ENCODE data around the gene ZNF12. TPM values are rescaled to one million over a fixed set of nuclear protein-coding genes. Genes with fewer than 3 reads are reported as not detected.
"Not testable (repeated sequence)": the region's sequence is repeated elsewhere in the genome, so short reads cannot be mapped to it uniquely, and the experiment has no call there.

The ZNF12 gene
- 10 to 100 TPM in 1 of 3 donors, 1 to 10 TPM in 2; 5.4 to 12.9 (median 7.1) TPM for polyA plus RNA-seq

GRCh38 chr7:6706666-6707407, at the start of gene ZNF12:
ZNF12 (minus strand) TSS chr7:6706947; CDS start chr7:6705173, 1,774 bp downstream.
- 1 to 2% (median 1%) methylated on average over 64 to 65 of the region's 65 CpGs for WGBS, 3 donors
- H3K27ac ChIP-seq (ENCODE audit: low read depth, low read length), result peak within 1 kb of the TSS; percentile 74

GRCh38 chr7:6753964-6754363, 47.2 kb upstream of the ZNF12 start, which contains the start of gene RSPH10B2:
RSPH10B2 (plus strand) TSS chr7:6754103; CDS start chr7:6757678, 3,575 bp downstream.
- H3K27ac ChIP-seq (ENCODE audit: low read depth, low read length), result not testable (repeated sequence)
- 10 to 14% (median 12%) methylated on average over 13 to 23 of the region's 38 CpGs for WGBS, 3 donors

GRCh38 chr7:6750173-6750572, 43.4 kb upstream of the ZNF12 start:
- H3K27ac ChIP-seq (ENCODE audit: low read depth, low read length), result not testable (repeated sequence)
- 94 to 99% (median 94%) methylated on average over 3 of the region's 6 CpGs for WGBS, 3 donors

GRCh38 chr7:6749335-6749734, 42.6 kb upstream of the ZNF12 start:
- 88 to 91% (median 90%) methylated on average over 6 of the region's 12 CpGs for WGBS, 3 donors
- not testable (repeated sequence) for H3K27ac ChIP-seq (ENCODE audit: low read depth, low read length)

GRCh38 chr7:6744410-6745100, 37.8 kb upstream of the ZNF12 start:
- 100% methylated on average over 1 of the region's 12 CpGs for WGBS, 3 donors
- not testable (repeated sequence) for H3K27ac ChIP-seq (ENCODE audit: low read depth, low read length)

GRCh38 chr7:6738415-6738814, 31.7 kb upstream of the ZNF12 start:
- WGBS, 3 donors, result 89 to 95% (median 92%) methylated on average over 4 to 6 of the region's 11 CpGs
- H3K27ac ChIP-seq (ENCODE audit: low read depth, low read length), result not testable (repeated sequence)

- WGBS, 3 donors, result 1 to 2% (median 1%) methylated on average over 18 of the region's 18 CpGs
These were observed 23.5 kb upstream of the ZNF12 start for GRCh38 chr7:6730343-6730633.

GRCh38 chr7:6729492-6730342, 23.0 kb upstream of the ZNF12 start:
- no peak overlapping the region for H3K27ac ChIP-seq (ENCODE audit: low read depth, low read length)
- 1% methylated on average over 62 to 66 of the region's 66 CpGs for WGBS, 3 donors

More at GRCh38 chr7:6730343-6730633, 23.5 kb upstream of the ZNF12 start:
- H3K27ac ChIP-seq (ENCODE audit: low read depth, low read length), result no peak overlapping the region

- 48 to 71% (median 59%) methylated on average over 28 to 29 of the region's 29 CpGs for WGBS, 3 donors
These were observed 22.2 kb upstream of the ZNF12 start for GRCh38 chr7:6728893-6729491.

GRCh38 chr7:6727663-6728062, 20.9 kb upstream of the ZNF12 start:
- WGBS, 3 donors, result 77 to 88% (median 83%) methylated on average over 3 of the region's 3 CpGs
- no peak overlapping the region for H3K27ac ChIP-seq (ENCODE audit: low read depth, low read length)

More at GRCh38 chr7:6728893-6729491, 22.2 kb upstream of the ZNF12 start:
- not testable (repeated sequence) for H3K27ac ChIP-seq (ENCODE audit: low read depth, low read length)

GRCh38 chr7:6726341-6726740, 19.6 kb upstream of the ZNF12 start:
- 88 to 94% (median 92%) methylated on average over 5 of the region's 5 CpGs for WGBS, 3 donors

GRCh38 chr7:6725003-6725402, 18.3 kb upstream of the ZNF12 start:
- no peak overlapping the region for H3K27ac ChIP-seq (ENCODE audit: low read depth, low read length)
- WGBS, 3 donors, result 58 to 85% (median 65%) methylated on average over 10 of the region's 10 CpGs

More at GRCh38 chr7:6726341-6726740, 19.6 kb upstream of the ZNF12 start:
- not testable (repeated sequence) for H3K27ac ChIP-seq (ENCODE audit: low read depth, low read length)

GRCh38 chr7:6724351-6724750, 17.6 kb upstream of the ZNF12 start:
- WGBS, 3 donors, result 63 to 92% (median 85%) methylated on average over 3 to 4 of the region's 4 CpGs

GRCh38 chr7:6718124-6718523, 11.4 kb upstream of the ZNF12 start:
- whole genome bisulfite sequencing, 3 donors, result 44 to 69% (median 60%) methylated on average over 6 of the region's 6 CpGs
- H3K27ac ChIP-seq (ENCODE audit: low read depth, low read length), result no peak overlapping the region

More at GRCh38 chr7:6724351-6724750, 17.6 kb upstream of the ZNF12 start:
- H3K27ac ChIP-seq (ENCODE audit: low read depth, low read length), result not testable (repeated sequence)

GRCh38 chr7:6715898-6716297, 9.2 kb upstream of the ZNF12 start:
- WGBS, 3 donors, result 59 to 83% (median 66%) methylated on average over 9 of the region's 9 CpGs

GRCh38 chr7:6714360-6714759, 7.6 kb upstream of the ZNF12 start:
- 74 to 82% (median 80%) methylated on average over 5 of the region's 5 CpGs for WGBS, 3 donors
- no peak overlapping the region for H3K27ac ChIP-seq (ENCODE audit: low read depth, low read length)

More at GRCh38 chr7:6715898-6716297, 9.2 kb upstream of the ZNF12 start:
- not testable (repeated sequence) for H3K27ac ChIP-seq (ENCODE audit: low read depth, low read length)

GRCh38 chr7:6709808-6710207, 3.1 kb upstream of the ZNF12 start:
- H3K27ac ChIP-seq (ENCODE audit: low read depth, low read length), result no peak overlapping the region

GRCh38 chr7:6708304-6708703, 1.6 kb upstream of the ZNF12 start:
- WGBS, 3 donors, result 77 to 92% (median 91%) methylated on average over 3 of the region's 3 CpGs
- H3K27ac ChIP-seq (ENCODE audit: low read depth, low read length), result no peak overlapping the region

More at GRCh38 chr7:6709808-6710207, 3.1 kb upstream of the ZNF12 start:
- 68 to 93% (median 88%) methylated on average over 6 of the region's 6 CpGs for WGBS, 3 donors
